AG08395 (cell line): ENCODE data around the gene AKR1B15.

Source experiments
- DNase-seq: peaks from one replicate; pipeline ENCODE4 v3.0.0; 2012; ENCODE audit warnings: mixed read lengths, low spot score

The AKR1B15 gene

GRCh38 chr7:134618756-134619530 is 70.0 kb downstream of the AKR1B15 start:
- DNase-seq, result peak; percentile 61

- peak; percentile 82 for DNase-seq
Observed at GRCh38 chr7:134619627-134620331, 70.9 kb downstream of the AKR1B15 start.

- DNase-seq, result no peak
Observed at GRCh38 chr7:134622303-134622995, 73.5 kb downstream of the AKR1B15 start.

- DNase-seq, result no peak
Observed at GRCh38 chr7:134623193-134623592, 74.3 kb downstream of the AKR1B15 start.

GRCh38 chr7:134625550-134625949 is 76.6 kb downstream of the AKR1B15 start:
- DNase-seq, result peak; percentile 77

- no peak for DNase-seq
Observed at GRCh38 chr7:134627109-134627774, 78.3 kb downstream of the AKR1B15 start.

- no peak for DNase-seq
Observed at GRCh38 chr7:134627775-134628153, 78.9 kb downstream of the AKR1B15 start.

- no peak for DNase-seq
Observed at GRCh38 chr7:134629445-134629844, 80.5 kb downstream of the AKR1B15 start.
